ENCODE measurements around the gene IFITM2. TPM values are rescaled to one million over a fixed set of nuclear protein-coding genes. Genes with fewer than 3 reads are reported as not detected.
"Not testable (repeated sequence)": the region's sequence is repeated elsewhere in the genome, so short reads cannot be mapped to it uniquely, and the experiment has no call there.

IFITM2 gene
- polyA plus RNA-seq, 3 donors: 156 to 251 (median 209) TPM

DNA sequence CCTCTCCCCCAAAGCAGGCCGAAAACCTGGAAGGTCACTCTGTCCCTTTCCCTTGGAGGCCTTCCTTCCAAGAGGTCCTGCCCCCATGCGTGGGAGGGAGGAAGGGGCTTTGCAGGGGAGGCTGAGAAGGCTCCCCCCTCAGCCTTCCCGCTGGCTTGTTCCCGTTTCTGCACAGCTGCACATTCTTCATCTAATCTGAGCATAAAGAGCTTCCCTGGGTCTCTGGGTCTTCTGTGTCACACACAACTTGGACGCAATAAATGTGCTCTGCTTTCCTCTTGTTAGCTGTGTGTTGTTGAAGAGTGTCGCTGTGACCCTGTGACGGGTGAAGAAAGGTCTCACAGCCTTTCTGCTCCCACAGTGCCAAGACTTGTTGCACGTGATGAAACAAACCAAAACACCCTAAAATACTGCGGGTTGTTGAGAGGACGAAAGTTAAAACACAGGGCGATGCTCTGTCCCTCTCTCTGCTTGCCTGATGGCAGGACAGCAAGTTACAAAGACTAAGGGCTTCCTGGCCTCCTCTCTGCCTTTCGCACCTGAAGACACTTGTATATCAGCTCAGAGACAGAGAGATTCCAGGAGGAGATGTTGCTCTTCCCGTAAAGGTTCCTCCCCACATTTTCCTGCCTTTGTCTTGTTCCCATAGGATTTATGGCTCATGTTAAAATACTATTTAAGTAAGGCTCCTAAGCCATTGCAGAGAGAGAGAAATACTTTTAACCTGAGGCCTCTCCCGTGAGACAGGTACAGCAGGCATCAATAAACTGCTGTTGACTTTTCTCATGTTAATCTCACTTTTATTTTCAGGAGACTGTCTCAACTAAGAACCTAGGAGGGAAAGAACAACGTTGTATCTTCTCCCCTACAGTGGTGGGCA lies 28.4 kb downstream of the IFITM2 start:
- no peak for DNase-seq (ENCODE audit: low read depth in 3 of 3, low spot score in 2 of 3)

DNA sequence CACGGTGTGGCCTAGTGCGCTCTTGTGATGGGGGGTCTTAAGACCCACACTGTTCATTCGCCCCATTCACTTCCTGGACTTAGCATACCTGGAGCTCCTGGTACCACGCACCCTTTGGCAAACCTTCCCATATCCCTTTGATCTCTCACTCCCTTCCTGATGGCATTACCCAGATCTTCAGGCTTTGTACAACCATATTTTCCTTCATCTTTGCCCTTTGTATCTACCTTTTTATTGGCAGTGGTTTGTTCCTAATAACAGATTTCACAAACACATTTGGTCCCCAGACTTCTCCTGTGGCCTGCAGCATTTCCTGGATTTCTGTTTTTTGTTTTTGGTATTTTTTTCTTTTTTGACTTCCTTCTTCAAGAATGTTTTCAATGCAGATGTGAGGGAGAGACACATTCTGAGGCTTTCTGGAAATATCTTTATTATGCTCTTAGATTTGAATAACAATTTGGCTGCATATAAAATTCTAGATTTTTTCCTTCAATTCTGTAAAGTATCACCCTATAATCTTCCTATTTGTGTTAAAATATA lies 29.1 kb downstream of the IFITM2 start:
- DNase-seq (ENCODE audit: low read depth in 3 of 3, low spot score in 2 of 3): no peak

DNA sequence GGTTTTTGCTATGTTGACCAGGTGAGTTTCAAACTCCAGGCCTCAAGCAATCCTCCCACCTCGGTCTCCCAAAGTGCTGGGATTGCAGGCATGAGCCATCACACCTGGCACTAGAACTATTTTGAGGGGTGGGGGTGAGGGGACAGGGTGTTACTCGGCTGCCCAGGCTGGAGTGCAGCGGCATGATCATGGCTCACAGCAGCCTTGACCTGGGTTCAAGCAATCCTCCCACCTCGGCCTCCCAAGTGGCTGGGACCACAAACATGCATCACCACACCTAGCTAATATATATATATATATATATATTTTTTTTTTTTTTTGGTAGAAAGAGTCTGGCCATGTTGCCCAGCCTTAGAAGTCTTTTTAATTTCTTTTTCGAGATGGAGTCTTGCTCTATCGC lies 30.1 kb downstream of the IFITM2 start:
- DNase-seq (ENCODE audit: low read depth in 3 of 3, low spot score in 2 of 3): no peak

DNA sequence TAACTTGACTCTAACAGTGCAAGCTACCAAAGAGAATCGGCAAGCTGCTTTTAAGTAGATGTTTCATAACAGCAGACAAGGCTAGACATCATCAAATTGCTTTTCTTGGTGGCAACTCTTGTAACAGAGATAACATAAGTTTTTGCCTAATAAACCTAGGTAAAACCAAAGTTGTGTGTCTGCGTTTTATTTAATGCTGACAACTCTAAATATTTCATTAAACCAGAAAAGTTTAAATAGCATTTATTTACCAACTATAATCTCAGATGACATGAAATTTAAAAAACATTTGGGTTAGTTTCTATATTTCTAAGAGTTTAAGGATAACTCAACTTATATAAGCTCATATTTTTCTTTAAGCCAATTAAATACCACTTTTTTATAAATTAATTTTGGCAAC lies 32.3 kb downstream of the IFITM2 start:
- DNase-seq (ENCODE audit: low read depth in 3 of 3, low spot score in 2 of 3): no peak

DNA sequence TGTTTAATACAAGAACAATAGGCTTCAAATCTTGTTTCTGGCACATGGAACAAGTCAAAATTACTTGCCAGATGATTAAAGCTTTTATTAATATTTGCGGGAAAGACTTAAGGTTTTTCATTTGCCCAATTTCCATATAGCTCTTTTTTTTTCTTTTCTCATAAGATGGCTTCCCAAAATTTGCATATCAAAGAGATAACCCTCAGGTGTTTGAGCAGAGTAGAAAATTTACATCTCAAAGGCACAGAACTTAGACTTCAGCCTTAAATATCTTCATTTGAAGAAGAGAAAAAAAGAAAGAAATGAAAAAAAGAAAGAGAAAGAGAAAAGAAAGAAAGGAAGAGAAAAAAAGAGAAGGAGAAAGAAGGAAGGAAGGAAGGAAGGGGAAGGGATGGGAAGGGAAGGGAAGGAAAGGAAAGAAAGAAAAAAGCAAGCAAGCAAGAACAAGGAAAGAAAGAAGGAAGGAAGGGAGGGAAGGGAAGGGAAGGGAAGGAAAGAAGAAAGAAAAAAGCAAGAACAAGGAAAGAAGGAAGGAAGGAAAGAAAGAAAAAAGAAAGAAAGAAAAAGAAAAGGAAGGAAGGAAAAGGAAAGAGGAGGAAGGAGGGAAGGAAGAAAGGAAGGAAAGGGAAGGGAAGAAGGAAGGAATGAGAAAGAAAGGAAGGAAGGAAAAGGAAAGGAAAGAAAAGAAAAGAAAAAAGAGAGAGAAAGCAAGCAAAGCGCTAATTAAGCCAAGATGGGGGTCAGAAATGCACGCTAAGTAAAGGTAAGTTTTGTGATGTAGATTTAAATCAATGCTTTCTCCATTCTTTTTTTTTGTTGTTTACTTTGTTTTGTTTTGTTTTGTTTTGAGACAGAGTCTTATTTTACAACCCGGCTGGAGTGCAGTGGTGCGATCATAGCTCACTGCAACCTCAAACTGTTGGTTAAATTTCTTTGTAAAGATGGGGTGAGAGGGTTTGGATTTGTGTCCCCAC lies 33.2 kb downstream of the IFITM2 start:
- no peak for DNase-seq (ENCODE audit: low read depth in 3 of 3, low spot score in 2 of 3)

DNA sequence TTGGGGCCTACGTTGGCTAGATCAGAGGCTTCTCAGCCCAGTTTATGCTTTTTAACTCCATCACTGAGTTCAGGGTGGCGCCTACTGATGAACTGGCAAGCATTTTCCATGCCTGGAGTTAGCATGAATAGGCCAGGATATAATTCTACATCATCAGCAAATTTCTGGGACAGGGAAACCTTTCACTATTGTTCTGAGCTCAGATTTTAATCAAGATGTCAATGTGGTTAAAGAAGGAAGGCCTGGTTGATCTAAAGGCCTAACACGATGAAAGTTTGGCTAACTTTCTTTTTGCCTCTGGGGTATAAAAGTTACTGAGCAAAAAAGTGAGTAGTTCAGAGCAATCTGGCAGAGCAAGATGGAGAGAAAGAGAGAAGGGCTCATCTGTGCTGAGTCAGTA lies 34.7 kb downstream of the IFITM2 start:
- no peak for DNase-seq (ENCODE audit: low read depth in 3 of 3, low spot score in 2 of 3)

DNA sequence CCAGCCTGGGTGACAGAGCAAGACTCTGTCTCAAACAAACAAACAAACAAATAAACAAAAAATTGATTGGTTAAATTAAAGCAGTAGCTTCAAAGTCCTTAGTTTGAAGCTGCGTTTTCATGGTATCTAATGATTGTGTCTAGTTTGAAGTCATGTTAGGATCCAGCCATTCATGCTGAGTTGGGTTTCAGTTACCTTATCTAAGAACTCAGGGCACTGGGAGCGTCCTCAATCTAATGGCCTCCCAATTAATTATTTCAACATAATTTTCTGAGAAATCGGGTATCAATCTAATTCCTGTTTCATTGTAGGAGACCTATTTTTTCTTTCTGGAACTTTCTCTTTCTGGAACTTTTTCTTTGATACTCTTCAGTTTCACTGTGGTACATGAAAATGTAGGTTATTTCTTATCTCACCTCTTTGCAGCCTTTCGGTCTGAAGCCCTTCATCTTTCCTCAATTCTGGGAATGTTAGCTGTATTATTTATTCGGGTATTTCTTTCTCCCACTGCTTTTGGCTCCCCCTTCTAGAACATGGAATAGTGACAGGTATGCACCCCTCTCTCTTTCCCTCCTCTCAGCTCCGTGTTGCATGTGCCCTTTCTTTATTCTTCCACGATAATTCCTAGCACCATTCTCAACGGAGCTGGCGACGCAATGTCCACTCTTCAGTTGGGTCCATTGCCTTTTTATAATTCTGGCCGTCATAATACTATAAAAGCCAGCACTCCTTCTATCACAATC lies 37.4 kb downstream of the IFITM2 start:
- DNase-seq (ENCODE audit: low read depth in 3 of 3, low spot score in 2 of 3): no peak

DNA sequence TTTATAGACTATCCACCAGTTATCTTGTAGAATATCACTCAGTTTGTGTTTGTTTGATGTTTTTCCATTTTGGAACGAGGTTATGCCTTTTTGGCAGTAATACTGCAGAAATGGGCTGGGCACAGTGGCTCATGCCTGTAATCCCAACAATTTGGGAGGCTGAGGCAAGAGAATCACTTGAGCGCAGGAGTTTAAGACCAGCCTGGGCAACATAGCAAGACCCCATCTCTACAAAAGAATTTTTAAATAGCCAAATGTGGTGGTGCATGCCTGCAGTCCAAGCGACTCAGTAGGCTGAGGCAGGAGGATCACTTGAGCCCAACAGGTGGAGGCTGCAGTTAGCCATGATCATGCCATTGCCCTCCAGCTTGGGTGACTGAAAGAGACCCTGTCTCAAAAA lies 38.9 kb downstream of the IFITM2 start:
- no peak for DNase-seq (ENCODE audit: low read depth in 3 of 3, low spot score in 2 of 3)

DNA sequence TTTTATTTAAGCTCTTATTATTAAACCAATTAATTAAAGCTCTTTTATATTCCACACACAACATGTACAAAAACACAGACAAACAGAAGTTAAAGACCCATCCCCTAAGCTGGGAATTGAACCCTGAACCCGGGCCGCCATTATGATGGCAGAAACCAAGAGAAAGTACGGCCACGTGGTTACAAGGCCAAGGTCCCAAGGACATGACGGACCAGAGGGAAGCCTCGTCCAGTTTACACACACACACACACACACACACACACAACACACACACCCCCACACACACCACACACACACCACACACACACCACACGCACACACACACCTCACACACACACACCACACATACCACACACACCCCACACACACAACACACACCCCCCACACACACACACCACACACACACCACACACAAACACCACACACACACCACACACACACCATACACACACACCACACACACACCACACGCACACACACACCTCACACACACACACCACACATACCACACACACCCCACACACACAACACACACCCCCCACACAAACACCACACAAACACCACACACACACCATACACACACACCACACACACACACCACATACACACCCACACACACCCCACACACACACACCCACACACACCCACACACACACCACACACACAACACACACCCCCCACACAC lies 41.8 kb downstream of the IFITM2 start:
- not testable (repeated sequence) for DNase-seq (ENCODE audit: low read depth in 3 of 3, low spot score in 2 of 3)

DNA sequence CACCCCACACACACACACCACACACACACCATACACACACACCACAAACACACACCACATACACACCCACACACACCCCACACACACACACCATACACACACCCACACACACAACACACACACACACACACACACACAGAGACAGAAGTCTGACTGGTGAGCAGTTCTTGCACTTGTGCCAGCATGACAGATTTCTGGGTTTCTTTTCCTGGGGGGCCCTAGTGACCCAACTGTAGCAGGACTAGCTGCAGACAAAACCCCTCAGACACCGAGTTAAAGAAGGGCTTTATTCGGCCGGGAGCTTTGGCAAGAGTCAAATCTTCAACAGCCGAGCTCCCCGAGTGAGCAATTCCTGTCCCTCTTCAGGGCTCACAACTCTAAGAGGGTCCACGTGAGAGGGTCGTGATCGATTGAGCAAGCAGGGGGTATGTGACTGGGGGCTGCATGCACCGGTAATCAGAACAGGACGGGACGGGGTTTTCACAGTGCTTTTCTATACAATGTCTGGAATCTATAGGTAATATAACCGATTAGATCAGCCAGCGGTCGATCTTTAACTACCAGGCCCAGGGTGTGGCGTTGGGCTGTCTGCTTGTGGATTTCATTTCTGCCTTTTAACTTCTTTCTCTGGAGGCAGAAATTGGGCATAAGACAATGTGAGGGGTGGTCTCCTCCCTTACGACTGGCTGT lies 42.6 kb downstream of the IFITM2 start:
- not testable (repeated sequence) for DNase-seq (ENCODE audit: low read depth in 3 of 3, low spot score in 2 of 3)

DNA sequence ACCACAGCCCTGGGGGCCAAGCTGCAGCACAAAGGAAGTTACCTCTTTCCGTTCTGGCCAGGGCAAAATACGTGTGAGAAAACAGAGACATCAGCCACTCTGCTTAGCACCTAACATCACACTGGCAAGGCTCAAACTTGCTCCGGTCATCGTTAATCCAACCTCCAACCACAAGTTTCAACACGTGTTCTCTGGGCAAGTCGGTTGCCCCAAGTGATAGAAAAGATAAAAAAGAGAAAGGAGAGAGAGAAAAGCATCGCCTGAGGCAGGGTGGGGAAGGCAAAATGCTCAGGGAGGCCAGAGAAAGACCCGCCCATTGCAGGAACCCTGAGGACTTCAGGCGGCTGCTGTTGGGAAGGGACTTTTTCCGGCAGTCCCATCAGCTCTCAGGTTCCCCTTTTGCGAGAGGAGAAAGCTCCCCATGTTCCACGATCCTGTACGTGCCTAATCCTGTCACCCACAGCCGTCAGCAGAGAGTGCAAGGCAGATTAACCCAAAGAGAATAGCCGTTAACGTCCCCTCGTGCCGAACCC lies 43.2 kb downstream of the IFITM2 start:
- DNase-seq (ENCODE audit: low read depth in 3 of 3, low spot score in 2 of 3): no peak

DNA sequence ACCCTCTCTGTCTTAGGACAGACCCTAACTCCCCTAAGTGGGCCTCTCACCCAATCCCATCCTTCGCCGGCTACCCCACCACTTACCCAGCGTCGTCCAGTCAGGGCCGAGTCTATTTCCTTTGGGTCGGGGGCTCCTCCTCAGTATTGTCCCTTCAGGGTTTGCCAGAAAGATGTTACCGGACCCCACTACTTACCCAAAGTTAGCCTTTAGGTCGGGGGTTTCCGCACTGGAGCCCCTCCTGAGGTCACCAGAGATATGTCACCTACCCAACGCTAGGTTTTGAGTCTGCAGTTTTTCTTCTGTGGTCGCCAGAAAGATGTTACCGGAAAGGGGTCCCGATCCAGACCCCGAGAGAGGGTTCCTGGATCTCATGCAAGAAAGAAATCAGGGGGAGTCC lies 43.8 kb downstream of the IFITM2 start:
- no peak for DNase-seq (ENCODE audit: low read depth in 3 of 3, low spot score in 2 of 3)

DNA sequence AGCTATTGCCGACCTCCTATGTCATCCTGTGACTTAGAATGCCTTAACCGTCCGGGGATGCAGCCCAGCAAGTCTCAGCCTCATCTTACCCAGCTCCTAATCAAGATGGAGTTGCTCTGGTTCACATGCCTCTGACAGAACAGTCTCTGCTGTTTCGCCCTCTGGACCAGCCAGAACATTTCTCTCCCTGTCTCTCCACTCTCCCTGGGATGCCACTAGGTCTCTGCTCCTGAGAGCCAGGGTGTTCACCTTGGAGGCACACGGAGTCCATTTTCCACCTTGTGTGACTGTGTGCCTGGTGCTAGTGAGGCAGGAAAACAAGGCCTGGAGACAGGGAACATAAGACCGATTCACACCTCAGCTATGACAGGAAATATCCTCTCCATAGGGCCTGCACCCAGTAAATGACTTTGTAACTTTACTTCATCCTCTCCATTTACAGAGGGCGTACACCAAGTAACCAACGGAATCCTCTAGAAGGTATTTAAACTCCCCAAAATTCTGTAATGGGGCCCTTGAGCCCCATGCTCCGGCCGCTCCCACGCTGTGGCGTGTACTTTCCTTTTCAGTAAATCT lies 44.9 kb downstream of the IFITM2 start:
- no peak for DNase-seq (ENCODE audit: low read depth in 3 of 3, low spot score in 2 of 3)

DNA sequence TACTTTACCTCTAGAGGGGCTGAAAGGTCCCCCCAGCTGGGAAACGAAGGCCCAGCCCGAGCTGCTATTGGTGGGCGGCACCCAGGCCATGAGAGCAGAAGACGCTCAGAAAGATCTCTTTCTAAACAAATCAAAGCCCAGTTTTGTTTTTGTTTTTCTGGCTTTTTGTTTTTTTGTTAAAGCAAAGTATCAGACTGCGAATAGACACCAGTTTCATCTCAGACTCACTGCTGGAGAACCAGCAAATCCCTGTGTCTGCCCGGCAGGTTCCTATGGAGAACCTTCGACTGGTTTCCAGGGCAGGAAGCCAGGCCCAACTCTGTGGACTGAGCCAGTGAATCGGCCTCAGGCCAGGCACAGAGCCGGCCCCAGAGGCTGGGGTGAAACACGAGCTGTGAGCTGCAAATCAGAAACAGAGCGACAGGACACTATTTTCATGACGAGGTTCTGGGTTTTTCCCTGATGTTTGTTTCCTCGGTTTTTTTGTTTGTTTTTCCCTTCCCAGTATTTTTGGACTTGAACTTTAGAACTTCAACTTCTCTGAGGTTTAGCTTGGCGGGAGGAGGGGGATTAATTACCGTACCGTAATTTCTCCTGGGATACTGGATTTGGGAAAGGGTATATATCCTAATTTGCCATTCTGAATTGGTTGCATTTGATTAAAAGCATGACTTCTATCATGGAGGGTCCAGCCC lies 45.7 kb downstream of the IFITM2 start:
- DNase-seq (ENCODE audit: low read depth in 3 of 3, low spot score in 2 of 3): no peak

DNA sequence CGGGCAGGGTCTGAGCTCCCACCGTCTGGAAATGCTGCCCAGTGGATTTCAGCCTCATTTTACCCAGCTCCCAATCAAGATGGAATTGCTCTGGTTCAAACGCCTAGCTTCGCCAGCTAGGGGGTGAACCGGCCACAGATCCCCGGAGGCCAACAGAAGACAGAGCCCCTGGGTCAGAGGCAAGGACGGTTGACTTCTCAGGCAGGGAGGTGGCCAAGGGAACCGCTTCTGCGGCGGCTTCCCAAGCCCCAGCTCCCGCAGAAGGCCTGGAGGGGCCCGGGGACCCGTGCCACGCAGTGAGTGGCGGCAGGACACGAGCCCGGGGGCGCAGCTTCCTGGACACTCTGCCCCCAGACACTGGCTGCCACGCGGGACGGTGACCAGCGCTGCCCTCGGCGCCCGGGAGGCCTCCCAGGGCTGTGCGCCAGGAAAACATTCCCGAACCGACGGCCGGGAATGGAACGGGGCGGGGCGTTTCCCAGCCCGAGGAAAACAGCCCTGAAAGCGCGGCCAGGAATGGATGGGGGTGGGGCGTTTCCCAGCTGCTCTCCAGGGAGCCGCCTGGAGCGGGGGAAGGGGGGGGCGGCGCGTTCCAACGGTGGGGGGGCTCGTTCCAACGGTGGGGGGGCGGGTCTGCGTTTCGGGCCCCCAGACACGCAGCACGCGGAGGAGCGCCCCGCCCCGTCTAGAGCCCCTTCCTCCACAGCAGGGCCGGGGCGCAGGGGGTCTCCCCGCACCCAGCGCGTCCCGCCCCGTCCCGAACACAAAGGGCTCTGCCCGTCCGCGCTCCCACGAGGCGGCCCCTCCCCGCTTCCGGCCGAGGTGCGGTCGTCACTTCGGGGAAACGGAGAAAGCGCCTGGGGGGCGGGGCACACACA lies 48.2 kb downstream of the IFITM2 start:
- DNase-seq (ENCODE audit: low read depth in 3 of 3, low spot score in 2 of 3): peak in 2 of 3 donors; percentile 87 to 88

DNA sequence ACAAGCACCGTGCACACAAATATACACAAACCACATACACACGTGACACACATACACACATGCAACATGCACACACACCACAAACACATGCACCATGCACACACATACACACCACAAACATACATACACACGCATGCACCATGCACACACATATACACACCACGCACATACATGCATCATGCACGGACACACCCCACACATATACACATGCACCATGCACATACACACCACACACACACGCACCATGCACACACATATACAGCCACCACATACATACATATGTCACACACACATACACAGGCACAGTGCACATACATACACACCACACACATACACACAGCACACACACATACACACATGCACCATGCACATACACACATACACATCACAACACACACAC lies 49.0 kb downstream of the IFITM2 start:
- no peak for DNase-seq (ENCODE audit: low read depth in 3 of 3, low spot score in 2 of 3)

DNA sequence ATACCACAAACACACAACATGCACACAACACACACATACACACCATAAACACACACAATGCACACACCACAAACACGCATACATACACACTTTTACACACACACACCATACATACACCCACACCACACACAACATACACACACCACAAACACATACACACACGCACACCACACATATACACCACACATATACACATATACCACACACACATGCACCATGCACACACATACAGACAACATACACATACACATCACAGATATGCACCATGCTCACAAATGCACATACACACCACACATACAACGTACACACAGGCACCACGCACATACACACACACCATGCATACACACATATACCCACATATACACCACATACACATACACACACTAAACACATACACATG lies 50.0 kb downstream of the IFITM2 start:
- no peak for DNase-seq (ENCODE audit: low read depth in 3 of 3, low spot score in 2 of 3)
